ENCODE data around the gene USH2A. TPM values are rescaled to one million over a fixed set of nuclear protein-coding genes. Genes with fewer than 3 reads are reported as not detected.

Gene USH2A
- total RNA-seq, 6 experiments from 2014 or later = 0.19 to 1.8 (median 0.81) TPM

GRCh38 chr1:216281757-216282156, 141.5 kb downstream of the USH2A start:
- no peak for ATAC-seq
- H3K4me1 ChIP-seq = no peaks in the 10 kb centered on the region
- WGBS (ENCODE audit: insufficient coverage, low coverage, low lambda C conversion rate, missing lambda C conversion rate) = 71% methylated on average over 2 of the region's 2 CpGs
- no peaks in the 10 kb centered on the region for H3K9me3 ChIP-seq
- no peak for TF ChIP-seq POLR2A (IDR thresholded peaks at IDR 0.05)
- no peak for TF ChIP-seq CTCF (IDR thresholded peaks at IDR 0.05)
- no peak overlapping the region for H3K4me3 ChIP-seq
- no peaks in the 10 kb centered on the region for H3K27me3 ChIP-seq
- no peak for DNase-seq
- intact Hi-C loops (cut with DNase I) = no loop called here
- H3K27ac ChIP-seq = no peak overlapping the region
- H3K36me3 ChIP-seq = no peaks in the 10 kb centered on the region

- Histone ChIP-seq H3K27me3 (no peaks in the 10 kb centered on the region), H3K9me3 (no peaks in the 10 kb centered on the region), H3K4me3 (no peak overlapping the region), H3K36me3 (no peaks in the 10 kb centered on the region), H3K27ac (no peak overlapping the region), H3K4me1 (no peaks in the 10 kb centered on the region)
- 47% methylated on average over 2 of the region's 2 CpGs for WGBS (ENCODE audit: insufficient coverage, low coverage, low lambda C conversion rate, missing lambda C conversion rate)
- ATAC-seq (no peak), DNase-seq (no peak)
- TF ChIP-seq CTCF (IDR thresholded peaks at IDR 0.05) = no peak
- TF ChIP-seq POLR2A (IDR thresholded peaks at IDR 0.05) = no peak
- intact Hi-C loops (cut with DNase I) = no loop called here
Observed at GRCh38 chr1:216270086-216270773, 153.0 kb downstream of the USH2A start.

GRCh38 chr1:216261631-216262030, 161.6 kb downstream of the USH2A start:
- Histone ChIP-seq H3K36me3 (no peaks in the 10 kb centered on the region), H3K27me3 (no peaks in the 10 kb centered on the region), H3K27ac (no peak overlapping the region), H3K4me1 (no peaks in the 10 kb centered on the region), H3K4me3 (no peak overlapping the region), H3K9me3 (no peaks in the 10 kb centered on the region)
- DNase-seq (no peak), ATAC-seq (no peak)
- TF ChIP-seq POLR2A (IDR thresholded peaks at IDR 0.05) (no peak), CTCF (IDR thresholded peaks at IDR 0.05) (no peak)
- WGBS (ENCODE audit: insufficient coverage, low coverage, low lambda C conversion rate, missing lambda C conversion rate) = 57% methylated on average over 3 of the region's 3 CpGs
- intact Hi-C loops (cut with DNase I) = no loop called here

- TF ChIP-seq CTCF (IDR thresholded peaks at IDR 0.05) (no peak), POLR2A (IDR thresholded peaks at IDR 0.05) (no peak)
- ATAC-seq (no peak), DNase-seq (no peak)
- Histone ChIP-seq H3K9me3 (no peaks in the 10 kb centered on the region), H3K27me3 (no peaks in the 10 kb centered on the region), H3K4me3 (no peak overlapping the region), H3K36me3 (no peaks in the 10 kb centered on the region), H3K27ac (no peak overlapping the region), H3K4me1 (no peaks in the 10 kb centered on the region)
- intact Hi-C loops (cut with DNase I) = no loop called here
- 69% methylated on average over 1 of the region's 1 CpG for WGBS (ENCODE audit: insufficient coverage, low coverage, low lambda C conversion rate, missing lambda C conversion rate)
Observed at GRCh38 chr1:216258856-216259255, 164.4 kb downstream of the USH2A start.
